ENCODE data around the gene LRIG2. TPM values are rescaled to one million over a fixed set of nuclear protein-coding genes. Genes with fewer than 3 reads are reported as not detected.

The LRIG2 gene
- total and polyA plus RNA-seq, 2 donors (not counting 3 experiments of a cell fraction or from before 2014, with no cell fraction given): 8.4 to 20.1 TPM

GRCh38 chr1:113169591-113169990 lies 96.6 kb downstream of the LRIG2 start:
- Histone ChIP-seq H3K4me3 (replicated peaks in 1 of 3; ENCODE audit: insufficient read depth in 1 of 3, low read depth in 1 of 3, low read length in 3 of 3) (no peak overlapping the region), H3K9me3 (replicated peaks; ENCODE audit: control insufficient read depth, insufficient read depth, low read length) (no peaks in the 10 kb centered on the region), H2AFZ (ENCODE audit: low read depth, low read length) (no peak overlapping the region), H3K27ac (ENCODE audit: insufficient read depth, low read depth, low read length) (no peak overlapping the region), H3K9ac (replicated peaks; ENCODE audit: extremely low read depth, insufficient read depth, low read length) (no peak overlapping the region), H3K4me2 (ENCODE audit: insufficient read depth, low read length) (no peak overlapping the region), H4K20me1 (replicated peaks; ENCODE audit: control insufficient read depth, extremely low read depth, insufficient read depth, low read length) (no peaks in the 10 kb centered on the region), H3K9me1 (replicated peaks; ENCODE audit: control insufficient read depth, extremely low read depth, insufficient read depth, low read length) (no peaks in the 10 kb centered on the region), H3K36me3 (ENCODE audit: control insufficient read depth in 2 of 2, extremely low read depth in 1 of 2, insufficient read depth in 2 of 2, low read length in 2 of 2) (no peaks in the 10 kb centered on the region), H3K27me3 (ENCODE audit: control insufficient read depth in 2 of 2, insufficient read depth in 2 of 2, low read length in 2 of 2) (no peaks in the 10 kb centered on the region), H3K79me2 (ENCODE audit: control insufficient read depth, insufficient read depth, low read length) (no peaks in the 10 kb centered on the region), H3K4me1 (ENCODE audit: control insufficient read depth, extremely low read depth, insufficient read depth, low read length) (no peaks in the 10 kb centered on the region)
- TF ChIP-seq MAX (IDR thresholded peaks at IDR 0.05; ENCODE audit: insufficient read depth, insufficient read length): no peak
- no peak for TF ChIP-seq GATA2 (IDR thresholded peaks at IDR 0.05; ENCODE audit: insufficient read depth, insufficient read length, low read depth, low read length)
- TF ChIP-seq EZH2 (IDR thresholded peaks at IDR 0.05; ENCODE audit: borderline replicate concordance, low read depth, low read length, severe bottlenecking): no peak
- no peak for TF ChIP-seq POLR2A (IDR thresholded peaks at IDR 0.05; ENCODE audit: low read depth, low read length)
- no peak for TF ChIP-seq FOS (IDR thresholded peaks at IDR 0.05; ENCODE audit: borderline replicate concordance, insufficient read depth, low read length)
- TF ChIP-seq POLR2AphosphoS5 (IDR thresholded peaks at IDR 0.05; ENCODE audit: insufficient read depth, low read depth, low read length): no peak
- TF ChIP-seq CTCF (IDR thresholded peaks at IDR 0.05; ENCODE audit: extremely low read depth in 1 of 2, insufficient read depth in 1 of 2, low read depth in 1 of 2, low read length in 2 of 2): no peak
- no peak for TF ChIP-seq JUN (IDR thresholded peaks at IDR 0.05; ENCODE audit: borderline replicate concordance, insufficient read depth, insufficient read length, low read depth)
- no peak for TF ChIP-seq MYC (IDR thresholded peaks at IDR 0.05; ENCODE audit: low read depth, low read length)
- no TSS peak for BruUV-seq (replicated peaks)
- no peak for FAIRE-seq
- ChIA-PET CTCF (interaction anchor here (1.2 kb wide), 1 partner anchor 23 kb away, joined by 3 read pairs; no protein-coding TSS in a partner anchor), POLR2A (no interaction called here)
- DNase-seq (ENCODE audit: low read depth, low spot score): no peak
- intact Hi-C loops (cut with micrococcal nuclease) (no loop called here), dilution Hi-C loops (cut with MboI; ENCODE audit: extremely low pct_ligation_motif_present, low sequenced_read_pairs) (no loop called here)
